Panc1 (cell line): ENCODE results near the gene CRADD. TPM values are rescaled to one million over a fixed set of nuclear protein-coding genes. Genes with fewer than 3 reads are reported as not detected.

Experiments used
- ATAC-seq: fragments of 200-7000 bp; cut with Tn5 transposase; 2 replicates; pipeline ENCODE4 v1.9.1; 2020; ENCODE audit warnings: mild to moderate bottlenecking, moderate library complexity
- BruUV-seq: library from RNA; stranded (reverse); fragments of 400-500 nt; replicated peaks from 2 replicates; lab custom pipeline; 2021; lab: Mats Ljungman, UMichigan
- CTCF ChIA-PET: fragments of 300-600 bp; sonication (Branson Sonifier 250); formaldehyde crosslinking; loops from one replicate; lab custom pipeline; 2022; ENCODE audit warnings: antibody characterized with exemption; lab: Charles Lee
- POLR2A ChIA-PET: fragments of 300-600 bp; sonication (Branson Sonifier 250); formaldehyde crosslinking; loops from one replicate; lab custom pipeline; 2022; ENCODE audit warnings: antibody characterized with exemption; lab: Charles Lee
- DNase-seq: peaks from one replicate; pipeline ENCODE4 v3.0.0-alpha.2; 2010; ENCODE audit warnings: low read depth, low spot score
- H3K27ac ChIP-seq: 2 replicates; pipeline ENCODE4 v1.5.1; 2011; ENCODE audit warnings: mild to moderate bottlenecking, low read length, inconsistent platforms
- H3K27me3 ChIP-seq: fragments of 200-500 bp; sonication (Bioruptor generic); 2 replicates; pipeline ENCODE4 v1.6.0; 2014; ENCODE audit warnings: low read length, inconsistent platforms; ENCODE audit not compliant: control insufficient read depth, insufficient read depth
- H3K36me3 ChIP-seq: fragments of 200-500 bp; sonication (Bioruptor generic); 2 replicates; pipeline ENCODE4 v1.5.1; 2014; ENCODE audit warnings: inconsistent platforms, mild to moderate bottlenecking, low read length, moderate library complexity; ENCODE audit not compliant: control insufficient read depth, insufficient read depth
- H3K4me1 ChIP-seq: 2 replicates; pipeline ENCODE4 v1.5.1; 2011; ENCODE audit warnings: inconsistent platforms, mild to moderate bottlenecking, low read length, moderate library complexity; ENCODE audit not compliant: control insufficient read depth, insufficient read depth
- H3K4me3 ChIP-seq, 2 experiments: 2 replicates each; pipeline ENCODE4 v1.5.1; 2011 to 2012; ENCODE audit warnings: low read depth in 2 of 2, low read length in 2 of 2, mild to moderate bottlenecking in 2 of 2, inconsistent platforms in 1 of 2, moderate library complexity in 1 of 2
- H3K9me3 ChIP-seq: fragments of 200-500 bp; sonication (Bioruptor generic); 2 replicates; pipeline ENCODE4 v1.5.1; 2014; ENCODE audit warnings: low read depth, mild to moderate bottlenecking, inconsistent platforms, low read length, moderate library complexity; ENCODE audit not compliant: control insufficient read depth, insufficient read depth
- CTCF ChIP-seq: fragments of 450-650 bp; IDR thresholded peaks from 2 replicates; pipeline ENCODE4 v1.5.1; 2017; ENCODE audit warnings: mild to moderate bottlenecking
- POLR2AphosphoS5 ChIP-seq: IDR thresholded peaks from 2 replicates; pipeline ENCODE4 v1.6.1; 2012; ENCODE audit warnings: mild to moderate bottlenecking, low read depth, low read length, moderate library complexity
- REST ChIP-seq, 2 experiments: IDR thresholded peaks; 2 replicates each; pipeline ENCODE4 v1.6.1; 2011 to 2012; ENCODE audit warnings: low read depth in 2 of 2, control low read depth in 1 of 2, low read length in 1 of 2, mild to moderate bottlenecking in 1 of 2, moderate library complexity in 1 of 2; ENCODE audit not compliant: insufficient read depth in 1 of 2
- SIN3A ChIP-seq: IDR thresholded peaks from 2 replicates; pipeline ENCODE4 v1.6.1; 2012; ENCODE audit warnings: low read depth, mild to moderate bottlenecking, low read length, moderate library complexity, borderline replicate concordance; ENCODE audit not compliant: insufficient read depth
- TCF7L2 ChIP-seq: IDR thresholded peaks from 2 replicates; pipeline ENCODE4 v1.6.1; 2011; ENCODE audit warnings: mild to moderate bottlenecking, low read depth, low read length, inconsistent platforms
- in situ Hi-C: cut with HindIII; loops from 2 replicates; pipeline ENCODE4 v1.10.0; 2016; ENCODE audit warnings: low sequenced_read_pairs, low pct_unique_long_range_greater_than_20kb
- intact Hi-C: fragments of 100-400 bp; cut with micrococcal nuclease; formaldehyde crosslinking; loops from one replicate; pipeline ENCODE4 v1.10.0; 2022; ENCODE audit not compliant: unreplicated experiment
- total RNA-seq: library from RNA; stranded (reverse); gene quantifications from one replicate; pipeline ENCODE4 v1.2.1, GENCODE V29; 2021; ENCODE audit not compliant: unreplicated experiment

The CRADD gene
- total RNA-seq, 1 experiment from 2014 or later, result 7.0 TPM

GRCh38 chr12:93699271-93700145 is 22.3 kb downstream of the CRADD start:
- H3K27ac ChIP-seq, result no peak overlapping the region
- H3K27me3 ChIP-seq, result no peaks in the 10 kb centered on the region

More at GRCh38 chr12:93699271-93700145, 22.3 kb downstream of the CRADD start:
- no peak for TF ChIP-seq POLR2AphosphoS5
- TF ChIP-seq CTCF, result no peak
- TF ChIP-seq SIN3A, result no peak
- TF ChIP-seq TCF7L2, result no peak
- no peak for TF ChIP-seq REST (IDR thresholded peaks at IDR 0.05; ENCODE audit: insufficient read depth in 1 of 2, low read depth in 2 of 2, low read length in 1 of 2)
- intact Hi-C loops (no loop called here), in situ Hi-C loops (no loop called here)
- CTCF ChIA-PET, result interaction anchor here (0.6 kb wide), 1 partner anchor 112 kb away, joined by 4 read pairs; no protein-coding TSS in a partner anchor
- no peak for ATAC-seq
- DNase-seq, result no peak
- no TSS peak for BruUV-seq
- no peaks in the 10 kb centered on the region for H3K36me3 ChIP-seq
- no peaks in the 10 kb centered on the region for H3K4me1 ChIP-seq
- H3K4me3 ChIP-seq, result no peak overlapping the region
- POLR2A ChIA-PET, result no interaction called here
- no peaks in the 10 kb centered on the region for H3K9me3 ChIP-seq
